ENCODE results near the gene RNF212B. TPM values are rescaled to one million over a fixed set of nuclear protein-coding genes. Genes with fewer than 3 reads are reported as not detected.
"Not testable (repeated sequence)": the region's sequence is repeated elsewhere in the genome, so short reads cannot be mapped to it uniquely, and the experiment has no call there.

Gene RNF212B
- total RNA-seq, 4 donors from 2014 or later = not detected

GRCh38 chr14:23228812-23229211, 8.9 kb upstream of the RNF212B start:
- Histone ChIP-seq H3K4me1 (no peaks in the 10 kb centered on the region), H3K27ac (no peak overlapping the region), H3K36me3 (no peaks in the 10 kb centered on the region), H3K27me3 (no peaks in the 10 kb centered on the region), H3K9me3 (no peaks in the 10 kb centered on the region), H3K4me3 (no peak overlapping the region)
- TF ChIP-seq CTCF (IDR thresholded peaks at IDR 0.05) (no peak), POLR2A (IDR thresholded peaks at IDR 0.05) (no peak)
- DNase-seq = no peak
- intact Hi-C loops (cut with DNase I; ENCODE audit: low total_unique reads) = no loop called here

GRCh38 chr14:23232241-23232808, 5.4 kb upstream of the RNF212B start:
- H3K27ac ChIP-seq; H3K36me3 ChIP-seq; H3K27me3 ChIP-seq; DNase-seq; H3K4me3 ChIP-seq; H3K9me3 ChIP-seq; intact Hi-C loops (cut with DNase I; ENCODE audit: low total_unique reads); H3K4me1 ChIP-seq: not testable (repeated sequence)

GRCh38 chr14:23240661-23241060, 2.9 kb downstream of the RNF212B start:
- H3K4me3 ChIP-seq = no peak overlapping the region
- H3K36me3 ChIP-seq = no peaks in the 10 kb centered on the region
- TF ChIP-seq POLR2A (IDR thresholded peaks at IDR 0.05) = no peak
- TF ChIP-seq CTCF (IDR thresholded peaks at IDR 0.05) = no peak
- H3K4me1 ChIP-seq = no peaks in the 10 kb centered on the region
- H3K27me3 ChIP-seq = no peaks in the 10 kb centered on the region
- no peak for DNase-seq
- no peaks in the 10 kb centered on the region for H3K9me3 ChIP-seq
- intact Hi-C loops (cut with DNase I; ENCODE audit: low total_unique reads) = no loop called here
- H3K27ac ChIP-seq = no peak overlapping the region

DNA sequence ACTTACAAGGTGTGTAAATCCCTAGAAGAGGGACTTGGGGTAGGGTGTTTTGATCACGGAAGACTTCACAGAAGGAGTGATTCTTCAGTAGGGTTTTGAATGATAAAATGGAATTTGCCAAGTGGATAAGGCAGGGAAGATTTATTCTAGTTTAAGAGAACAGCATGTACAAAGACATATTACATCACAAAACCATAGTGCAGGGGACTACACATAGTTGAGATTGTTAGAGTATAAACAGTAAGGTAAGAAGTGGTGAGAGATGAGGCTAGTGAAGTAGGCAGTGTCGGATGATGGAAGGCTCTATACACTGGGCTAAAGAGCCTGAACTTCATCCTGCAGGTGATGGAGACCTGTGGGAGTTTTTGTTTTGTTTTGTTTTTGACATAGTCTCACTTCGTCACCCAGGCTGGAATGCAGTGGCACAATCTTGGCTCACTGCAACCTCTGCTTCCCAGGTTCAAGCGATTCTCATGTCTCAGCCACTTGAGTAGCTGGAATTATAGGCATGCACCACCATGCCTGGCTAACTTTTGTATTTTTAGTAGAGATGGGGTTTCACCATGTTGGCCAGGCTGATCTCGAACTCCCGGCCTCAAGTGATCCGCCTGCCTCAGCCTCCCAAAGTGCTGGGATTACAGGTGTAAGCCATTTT, 3.5 kb downstream of the RNF212B start:
- H3K36me3 ChIP-seq; H3K9me3 ChIP-seq; H3K4me1 ChIP-seq; DNase-seq; intact Hi-C loops (cut with DNase I; ENCODE audit: low total_unique reads); H3K27ac ChIP-seq; H3K27me3 ChIP-seq; H3K4me3 ChIP-seq: not testable (repeated sequence)

DNA sequence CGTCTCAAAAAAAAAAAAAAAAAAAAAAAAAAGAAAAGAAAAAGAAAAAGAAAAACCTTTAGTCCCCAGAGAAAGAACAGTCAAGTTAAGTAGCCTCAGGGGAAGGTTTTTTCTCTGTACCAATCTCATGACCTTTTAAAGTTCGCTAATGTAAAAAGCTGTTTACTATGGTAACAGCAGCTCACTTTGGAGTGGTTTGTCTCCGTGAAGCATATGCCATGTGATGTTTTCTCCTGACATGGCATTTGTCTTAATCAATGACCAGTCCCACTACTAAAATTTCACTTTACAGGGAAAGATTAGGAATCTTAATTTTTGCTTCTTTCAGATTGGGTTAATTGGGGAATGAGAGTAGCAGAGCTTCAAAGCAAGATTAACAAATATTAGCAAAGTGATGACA, 4.3 kb downstream of the RNF212B start:
- intact Hi-C loops (cut with DNase I; ENCODE audit: low total_unique reads) = no loop called here
- H3K27ac ChIP-seq = no peak overlapping the region
- H3K36me3 ChIP-seq = no peaks in the 10 kb centered on the region
- H3K4me1 ChIP-seq = no peaks in the 10 kb centered on the region
- H3K4me3 ChIP-seq = no peak overlapping the region
- no peaks in the 10 kb centered on the region for H3K9me3 ChIP-seq
- no peak for DNase-seq
- no peaks in the 10 kb centered on the region for H3K27me3 ChIP-seq
- no peak for TF ChIP-seq CTCF (IDR thresholded peaks at IDR 0.05)
- TF ChIP-seq POLR2A (IDR thresholded peaks at IDR 0.05) = no peak

DNA sequence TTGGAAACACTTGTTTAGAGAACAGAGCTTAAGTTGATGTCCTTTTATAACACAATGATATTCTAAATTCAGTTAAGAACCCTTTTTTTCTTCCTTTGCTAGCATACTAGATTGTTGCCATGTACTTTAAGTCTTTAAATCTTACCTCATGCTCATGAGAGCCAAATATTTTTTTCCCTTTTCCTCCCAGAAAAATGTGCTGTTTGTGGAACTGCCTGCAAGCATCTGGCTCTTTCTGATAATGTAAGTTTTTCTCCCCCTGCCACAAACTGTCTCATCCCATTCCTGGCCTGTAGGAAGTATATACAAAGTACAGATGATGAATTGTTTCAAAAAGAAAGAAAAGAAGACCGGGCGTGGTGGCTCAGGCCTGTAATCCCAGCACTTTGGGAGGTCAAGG, 5.3 kb downstream of the RNF212B start:
- DNase-seq = no peak
- Histone ChIP-seq H3K4me1 (no peaks in the 10 kb centered on the region), H3K9me3 (no peaks in the 10 kb centered on the region), H3K27ac (no peak overlapping the region), H3K4me3 (no peak overlapping the region), H3K27me3 (no peaks in the 10 kb centered on the region), H3K36me3 (no peaks in the 10 kb centered on the region)
- intact Hi-C loops (cut with DNase I; ENCODE audit: low total_unique reads) = no loop called here
- no peak for TF ChIP-seq CTCF (IDR thresholded peaks at IDR 0.05)
- TF ChIP-seq POLR2A (IDR thresholded peaks at IDR 0.05) = no peak
